K562 (cell line): Measurements from ENCODE around the gene C16orf90. TPM values are rescaled to one million over a fixed set of nuclear protein-coding genes. Genes with fewer than 3 reads are reported as not detected.

Experiments used
- ATAC-seq: fragments of 200-7000 bp; cut with Tn5 transposase; 3 replicates; pipeline ENCODE4 v1.9.1; 2020; ENCODE audit warnings: moderate library complexity
- BruUV-seq: library from RNA; stranded (reverse); fragments of 400-500 nt; replicated peaks from 2 replicates; lab custom pipeline; 2021; lab: Mats Ljungman, UMichigan
- CTCF ChIA-PET: fragments of 300-600 bp; formaldehyde crosslinking; extraction: SDS; loops from one replicate; lab custom pipeline; 2021; ENCODE audit warnings: low intra/inter-chr PET ratio; lab: Yijun Ruan, JAX
- POLR2A ChIA-PET: fragments of 300-600, 350-650 bp; sonication (Branson Sonifier 250); formaldehyde crosslinking; extraction: SDS; loops from one replicate; lab custom pipeline; 2021; ENCODE audit warnings: antibody characterized with exemption, inconsistent platforms; lab: Yijun Ruan, JAX
- DNase-seq, 4 experiments: peaks; one replicate each; pipeline versions ENCODE4 v3.0.0 to v3.0.0-alpha.2; 2011 to 2018; ENCODE audit warnings: low spot score in 3 of 4, mixed read lengths in 3 of 4; ENCODE audit errors: extremely low read depth in 1 of 4
- FAIRE-seq: peaks from 2 replicates; lab custom pipeline; 2011; peaks lifted over from hg19 to GRCh38; lab: Jason Lieb, UNC
- H2AFZ ChIP-seq: 2 replicates; pipeline ENCODE4 v1.6.0; 2011; ENCODE audit warnings: low read depth, low read length, control low read depth, inconsistent platforms
- H3K27ac ChIP-seq: fragments of 200-600 bp; 3 replicates; pipeline ENCODE4 v1.8.0; 2011; ENCODE audit warnings: low read depth, mild to moderate bottlenecking, control low read depth, inconsistent platforms, low read length, moderate library complexity, mixed read lengths; ENCODE audit errors: extremely low read depth
- H3K27me3 ChIP-seq, 2 experiments: fragments of 300-600 bp in 1 of 2; 2 replicates in 1 of 2; 3 replicates in 1 of 2; pipeline versions ENCODE4 v1.6.0 to v1.8.0; 2011; ENCODE audit warnings: inconsistent platforms in 2 of 2, low read length in 2 of 2, mild to moderate bottlenecking in 1 of 2, mixed read lengths in 1 of 2, moderate library complexity in 1 of 2; ENCODE audit not compliant: control insufficient read depth in 2 of 2, insufficient read depth in 2 of 2
- H3K36me3 ChIP-seq: fragments of 300-600 bp; 3 replicates; pipeline ENCODE4 v1.8.0; 2011; ENCODE audit warnings: mild to moderate bottlenecking, low read length, inconsistent platforms; ENCODE audit not compliant: control insufficient read depth, insufficient read depth
- H3K4me1 ChIP-seq, 2 experiments: fragments of 200-600 bp in 1 of 2; replicated peaks in 1 of 2; 2 replicates in 1 of 2; 3 replicates in 1 of 2; pipeline versions ENCODE4 v1.5.1 to v1.8.0; 2011; ENCODE audit warnings: inconsistent platforms in 2 of 2, low read length in 2 of 2, mild to moderate bottlenecking in 1 of 2, mixed read lengths in 1 of 2, moderate library complexity in 1 of 2; ENCODE audit not compliant: control insufficient read depth in 2 of 2, insufficient read depth in 2 of 2
- H3K4me2 ChIP-seq: 2 replicates; pipeline ENCODE4 v1.6.1; 2011; ENCODE audit warnings: low read length, control low read depth, inconsistent platforms, mixed read lengths; ENCODE audit not compliant: insufficient read depth
- H3K4me3 ChIP-seq: fragments of 200-600 bp; sonication (generic), shearing (Covaris generic); 2 replicates; pipeline ENCODE4 v1.5.1; 2016; ENCODE audit warnings: control low read depth, inconsistent platforms
- H3K79me2 ChIP-seq: fragments of 200-600 bp; 3 replicates; pipeline ENCODE4 v1.8.0; 2011; ENCODE audit warnings: low read length, inconsistent platforms; ENCODE audit not compliant: control insufficient read depth, insufficient read depth
- H3K9ac ChIP-seq, 2 experiments: 2 replicates each; pipeline versions ENCODE4 v1.6.0 to v1.6.1; 2011; ENCODE audit warnings: low read depth in 2 of 2, low read length in 2 of 2, control low read depth in 1 of 2, inconsistent platforms in 1 of 2, mild to moderate bottlenecking in 1 of 2, mixed read lengths in 1 of 2; ENCODE audit not compliant: insufficient read depth in 1 of 2
- H3K9me1 ChIP-seq: one replicate; pipeline ENCODE4 v1.6.0; 2011; ENCODE audit warnings: inconsistent platforms, mild to moderate bottlenecking, low read length, moderate library complexity; ENCODE audit not compliant: control insufficient read depth, insufficient read depth
- H3K9me3 ChIP-seq: replicated peaks from 2 replicates; pipeline ENCODE4 v1.5.1; 2011; ENCODE audit warnings: low read depth, low read length, inconsistent platforms; ENCODE audit not compliant: control insufficient read depth, insufficient read depth
- H4K20me1 ChIP-seq: replicated peaks from 2 replicates; pipeline ENCODE4 v1.6.1; 2011; ENCODE audit warnings: low read length, inconsistent platforms, mixed read lengths; ENCODE audit not compliant: control insufficient read depth, insufficient read depth
- HOXB6 ChIP-seq: fragments of 250-450 bp; sonication (Bioruptor Pico); IDR thresholded peaks from 2 replicates; pipeline ENCODE4 v1.5.1; 2022; ENCODE audit warnings: mild to moderate bottlenecking, borderline replicate concordance
- RHOXF2B ChIP-seq: fragments of 250-450 bp; sonication (Bioruptor Pico); conservative IDR thresholded peaks from 2 replicates; pipeline ENCODE4 v1.5.1; 2021
- SMARCE1 ChIP-seq: fragments of 450-650 bp; IDR thresholded peaks from 2 replicates; pipeline ENCODE4 v1.7.1; 2016; ENCODE audit warnings: mild to moderate bottlenecking
- TBL1XR1 ChIP-seq, 2 experiments: IDR thresholded peaks; 2 replicates each; pipeline ENCODE4 v1.6.1; 2012; ENCODE audit warnings: improper control_type of control experiment in 2 of 2, low read length in 2 of 2, mild to moderate bottlenecking in 1 of 2
- ZNF41 ChIP-seq: fragments of 250-450 bp; sonication (Bioruptor Pico); conservative IDR thresholded peaks from 2 replicates; pipeline ENCODE4 v1.4.0; 2020; ENCODE audit warnings: mild to moderate bottlenecking
- ZNF444 ChIP-seq: fragments of 250-450 bp; sonication (Bioruptor Pico); IDR thresholded peaks from 2 replicates; pipeline ENCODE4 v1.4.0; 2020; ENCODE audit warnings: mild to moderate bottlenecking, moderate library complexity
- WGBS: fragments of 100-300 bp; shearing (Covaris generic); methylation state at CpG from one replicate; pipeline ENCODE4 v1.1.6; 2016; ENCODE audit warnings: low coverage, mixed read lengths; ENCODE audit not compliant: insufficient coverage; ENCODE audit errors: missing lambda C conversion rate; 5-methylcytosine and 5-hydroxymethylcytosine counted together
- in situ Hi-C: fragments of 300-500 bp; cut with MboI; formaldehyde crosslinking; loops from 4 replicates; pipeline ENCODE4 v1.15.0; 2018; ENCODE audit warnings: inconsistent platforms, mixed read lengths
- intact Hi-C: fragments of 100-400 bp; cut with micrococcal nuclease; formaldehyde crosslinking; loops from 2 replicates; pipeline ENCODE4 v1.14.2; 2022
- polyA plus RNA-seq, 8 experiments: library from polyadenylated mRNA; depleted of rRNA in 4 of 8; stranded (reverse) in 5 of 8; unstranded in 3 of 8; fragments of >200 nt; fragmentation: Nextera tagmentation in 2 of 8; fragmentation: Illumina TruSeq in 1 of 8; extraction: Ambion mirVana in 2 of 8; extraction: Trizol in 1 of 8; gene quantifications; 2 replicates each; pipeline versions ENCODE4 v1.2.1 to v1.2.3, GENCODE V29; 2011 to 2014; ENCODE audit warnings: inconsistent platforms in 1 of 8, missing spikeins in 1 of 8
- total RNA-seq, 7 experiments: library from RNA; depleted of rRNA in 6 of 7; stranded (reverse); fragments of >200 nt in 6 of 7; fragmentation: Illumina TruSeq in 2 of 7; extraction: Trizol in 2 of 7; gene quantifications; 2 replicates each; pipeline versions ENCODE4 v1.2.1 to v1.2.3, GENCODE V29; 2011 to 2021; ENCODE audit warnings: low replicate concordance in 1 of 7

Gene C16orf90
- total and polyA plus RNA-seq, 9 of the 15 experiments (the other 6 are each of a cell fraction or from before 2014, with no cell fraction given), result not detected

DNA sequence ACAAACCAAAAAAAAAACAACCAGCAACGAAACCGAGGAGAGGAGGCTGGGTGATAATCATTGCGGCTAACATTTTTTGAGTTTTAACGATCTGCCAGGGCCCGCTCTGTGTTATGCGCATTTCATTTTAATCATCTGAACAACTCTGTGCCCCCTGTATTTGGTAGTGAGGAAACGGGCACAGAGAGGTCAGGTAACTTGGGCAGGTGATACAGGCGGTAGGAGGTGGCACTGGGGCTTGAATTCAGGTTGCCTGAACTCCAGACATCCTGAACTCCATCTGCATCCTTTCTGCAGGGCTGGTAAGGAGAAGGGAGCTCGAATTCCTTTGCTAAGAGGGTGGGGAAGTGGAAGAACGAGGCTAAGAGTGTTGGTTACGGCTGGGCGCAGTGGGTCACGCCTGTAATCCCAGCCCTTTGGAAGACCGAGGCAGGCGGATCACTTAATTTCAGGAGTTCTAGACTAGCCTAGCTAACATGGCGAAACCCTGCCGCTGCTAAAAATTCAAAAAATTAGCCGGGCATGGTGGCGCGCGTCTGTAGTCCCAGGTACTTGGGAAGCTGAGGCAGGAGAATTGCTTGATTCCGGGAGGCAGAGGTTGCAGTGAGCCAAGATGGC is 6.6 kb upstream of the C16orf90 start:
- BruUV-seq, result no TSS peak
- peak overlapping the region; percentile 57; the same call in 1 of the 2 replicates for H3K4me3 ChIP-seq
- H3K9me1 ChIP-seq, result no peaks in the 10 kb centered on the region
- no peak overlapping the region for H2AFZ ChIP-seq
- no peaks in the 10 kb centered on the region for H3K36me3 ChIP-seq
- H3K27ac ChIP-seq, result no peak overlapping the region
- WGBS, result 86% methylated on average over 22 of the region's 22 CpGs
- H3K27me3 ChIP-seq, result no peaks in the 10 kb centered on the region
- ChIA-PET POLR2A (interaction anchor here (0.6 to 1.3 kb wide), 3 partner anchors 9 to 318 kb away, joined by 3 to 5 read pairs (median 3); partner anchors contain the start of gene ZNF263), CTCF (interaction anchor here (0.5 kb wide), 1 partner anchor 363 kb away, joined by 3 read pairs; no protein-coding TSS in a partner anchor)
- H3K4me1 ChIP-seq, result peaks cover 2 to 27% of the 10 kb centered on the region in 2 experiments; a peak in 3 of 5 replicates
- ATAC-seq, result no peak
- DNase-seq, result no peak
- no peaks in the 10 kb centered on the region for H3K79me2 ChIP-seq
- H4K20me1 ChIP-seq, result no peaks in the 10 kb centered on the region
- TF ChIP-seq RHOXF2B (CRISPR knock-in tag) (no peak), TBL1XR1 (IDR thresholded peaks at IDR 0.05; ENCODE audit: low read length in 2 of 2) (no peak), HOXB6 (CRISPR knock-in tag) (no peak), SMARCE1 (no peak), ZNF444 (CRISPR knock-in tag) (no peak), ZNF41 (no peak)
- intact Hi-C loops (loop anchor here (5.0 to 10.0 kb wide), 2 partner anchors 240 to 317 kb away; partner anchors contain the start of gene OR1F1), in situ Hi-C loops (no loop called here)
- H3K4me2 ChIP-seq, result no peak overlapping the region
- 0 out of 2 replicates have a peak, but pooled peaks cover 4% of the 10 kb centered on the region for H3K9me3 ChIP-seq
- no peak for FAIRE-seq
- no peak overlapping the region; a peak in 1 of 4 replicates for H3K9ac ChIP-seq
